UCSD-AML1 (cell line): ENCODE measurements around the gene TSSK6.

Experiments used
- DNase-seq: peaks from one replicate; lab custom pipeline; 2025; ENCODE audit not compliant: unreplicated experiment; lab: John Stamatoyannopoulos, UW

Gene TSSK6

GRCh38 chr19:19507354-19507753, 8.0 kb downstream of the TSSK6 start:
- DNase-seq: no peak

GRCh38 chr19:19506592-19506991, 8.8 kb downstream of the TSSK6 start:
- no peak for DNase-seq

DNA sequence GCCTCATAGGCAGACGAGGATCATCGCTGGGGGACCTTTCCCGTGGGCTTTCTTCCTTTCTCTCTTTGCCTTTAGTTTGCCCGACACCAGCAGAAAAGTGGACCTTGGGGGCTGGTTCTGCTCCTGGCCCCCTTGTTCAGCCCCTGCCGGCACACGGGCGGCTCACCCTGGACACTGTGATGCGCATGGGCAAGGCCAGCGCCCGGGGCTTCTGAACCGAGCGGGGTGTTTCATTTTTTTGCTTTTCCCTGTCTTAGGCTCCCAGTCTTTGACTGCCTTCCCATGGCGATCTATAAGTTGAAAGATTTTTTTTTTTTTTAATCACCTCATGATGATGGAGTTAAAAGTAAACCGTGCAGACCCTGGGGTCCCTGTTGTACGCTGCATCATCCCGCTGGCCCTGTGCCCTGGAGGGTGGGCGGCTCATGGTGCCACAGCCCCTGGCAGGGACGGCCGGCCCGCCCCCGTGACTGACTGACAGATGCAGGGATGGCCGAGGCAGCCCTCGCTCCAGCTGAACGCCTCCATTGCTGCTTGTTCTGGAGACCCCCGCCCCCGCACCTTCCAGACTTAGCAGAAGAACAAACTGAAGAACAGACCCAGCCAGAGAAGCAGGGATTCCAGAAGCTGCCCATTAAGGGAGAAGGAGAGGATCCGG, 9.6 kb downstream of the TSSK6 start:
- DNase-seq: no peak

DNA sequence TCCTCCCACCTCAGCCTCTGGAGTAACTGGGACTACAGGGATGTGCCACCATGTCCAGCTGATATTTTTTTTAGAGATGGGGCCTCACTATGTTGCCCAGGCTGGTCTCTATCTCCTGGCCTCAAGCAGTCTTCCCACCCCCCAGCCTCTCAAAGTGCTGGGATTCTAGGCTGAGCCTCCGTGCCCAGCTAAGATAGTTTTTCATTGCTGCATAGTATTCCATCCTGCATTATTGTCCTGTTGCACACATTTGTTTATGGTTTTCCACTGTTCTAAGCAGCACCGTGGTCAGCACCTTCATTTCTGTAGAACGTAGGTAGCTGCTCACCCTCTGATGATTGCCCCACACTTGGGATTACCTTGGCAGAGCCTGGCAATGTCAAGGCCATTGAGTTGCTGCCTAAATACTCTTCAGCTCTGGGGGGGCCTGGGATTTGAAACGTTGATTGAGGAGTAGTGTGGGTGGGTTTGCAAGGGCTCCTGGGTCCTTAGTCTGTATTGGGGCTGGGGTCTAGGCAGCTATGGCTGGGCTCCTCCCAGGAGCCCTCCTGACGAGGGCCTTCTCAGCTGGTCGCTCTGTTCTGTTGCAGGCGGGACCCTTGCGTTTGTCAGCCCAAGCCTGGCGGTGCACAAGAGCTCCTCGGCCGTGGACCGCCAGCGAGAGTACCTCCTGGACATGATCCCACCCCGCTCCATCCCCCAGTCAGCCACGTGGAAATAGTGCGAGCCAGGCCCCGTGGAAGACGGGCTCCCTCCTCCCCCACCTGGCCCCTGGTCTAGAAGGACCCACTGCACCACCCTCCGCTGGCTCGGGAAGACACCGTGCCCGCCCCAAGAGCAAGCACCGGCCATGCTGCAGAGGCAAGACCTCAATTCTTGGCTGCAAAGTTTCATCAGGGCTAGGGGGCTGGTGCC, 10.3 kb downstream of the TSSK6 start:
- no peak for DNase-seq

DNA sequence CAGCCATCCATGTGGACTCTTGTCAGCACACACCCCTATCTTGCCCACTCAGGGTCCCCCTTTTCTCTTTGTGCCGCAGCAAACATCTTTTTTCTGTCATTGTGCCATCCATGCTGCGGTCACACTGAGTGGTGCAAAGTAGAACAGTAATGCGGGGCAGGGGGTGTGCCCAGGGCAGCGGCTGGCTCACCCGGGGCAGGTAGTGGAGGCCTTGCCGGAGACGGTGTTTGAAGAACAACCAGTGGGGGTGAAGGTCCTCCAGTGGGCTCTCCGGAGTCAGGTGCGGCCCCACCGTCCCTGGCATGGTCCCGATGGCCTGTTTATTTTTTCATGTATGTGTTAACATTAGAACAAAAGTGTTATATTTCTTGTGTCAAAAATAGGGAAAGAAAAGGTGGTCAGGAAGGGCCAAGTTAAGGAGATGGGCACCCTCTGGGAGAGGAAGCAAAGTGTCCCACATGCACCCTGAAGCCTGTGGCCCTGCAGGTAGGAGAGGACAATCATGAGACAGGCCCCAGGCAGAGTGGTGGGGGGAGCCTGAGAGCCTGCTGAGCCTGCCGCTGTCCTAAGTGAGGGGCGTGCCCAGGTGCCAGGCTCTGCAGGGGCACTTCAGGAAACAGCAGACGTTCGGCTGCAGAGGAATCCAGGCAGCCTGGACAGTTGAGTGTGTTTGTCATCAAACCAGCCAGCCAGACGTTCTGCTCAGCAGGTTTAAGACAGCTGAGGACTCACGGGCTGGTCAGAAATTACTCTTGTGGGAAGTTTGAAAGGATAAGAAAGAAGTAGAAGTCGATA, 12.3 kb downstream of the TSSK6 start:
- DNase-seq: no peak

GRCh38 chr19:19502281-19502680, 13.1 kb downstream of the TSSK6 start:
- DNase-seq: no peak

- no peak for DNase-seq
Observed at GRCh38 chr19:19501798-19502197, 13.6 kb downstream of the TSSK6 start.

GRCh38 chr19:19500975-19501644, 14.2 kb downstream of the TSSK6 start:
- no peak for DNase-seq

GRCh38 chr19:19499272-19499995, 15.9 kb downstream of the TSSK6 start:
- DNase-seq: no peak

DNA sequence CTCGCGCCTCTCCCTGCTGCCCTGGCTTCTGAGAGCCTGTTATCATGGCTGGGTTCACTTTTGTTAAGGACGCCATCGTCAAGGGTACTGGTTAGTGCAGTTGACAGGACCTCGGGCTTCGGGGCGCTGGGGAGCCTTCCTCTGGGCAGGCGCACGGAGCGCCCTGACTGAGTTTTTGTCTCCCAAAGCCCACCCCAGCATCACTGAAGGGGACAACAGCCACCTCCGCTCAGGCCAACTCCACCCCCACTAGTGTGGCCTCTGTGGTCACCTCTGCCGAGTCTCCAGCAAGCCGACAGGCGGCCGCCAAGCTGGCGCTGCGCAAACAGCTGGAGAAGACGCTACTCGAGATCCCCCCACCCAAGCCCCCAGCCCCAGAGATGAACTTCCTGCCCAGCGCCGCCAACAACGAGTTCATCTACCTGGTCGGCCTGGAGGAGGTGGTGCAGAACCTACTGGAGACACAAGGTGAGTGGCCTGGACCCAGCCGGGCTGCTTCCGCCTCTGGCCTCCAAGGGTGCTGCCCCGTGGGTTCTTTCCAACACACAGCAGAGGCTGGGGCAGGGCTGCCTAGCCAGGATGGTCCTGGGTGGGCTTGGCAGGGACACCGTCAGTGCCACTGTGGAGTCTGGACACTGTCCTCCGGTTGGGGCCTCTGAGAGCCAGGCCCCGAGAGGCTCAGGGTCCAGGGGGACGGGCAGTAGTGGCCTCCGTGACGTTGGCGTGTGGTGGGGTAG, 16.9 kb downstream of the TSSK6 start:
- no peak for DNase-seq

DNA sequence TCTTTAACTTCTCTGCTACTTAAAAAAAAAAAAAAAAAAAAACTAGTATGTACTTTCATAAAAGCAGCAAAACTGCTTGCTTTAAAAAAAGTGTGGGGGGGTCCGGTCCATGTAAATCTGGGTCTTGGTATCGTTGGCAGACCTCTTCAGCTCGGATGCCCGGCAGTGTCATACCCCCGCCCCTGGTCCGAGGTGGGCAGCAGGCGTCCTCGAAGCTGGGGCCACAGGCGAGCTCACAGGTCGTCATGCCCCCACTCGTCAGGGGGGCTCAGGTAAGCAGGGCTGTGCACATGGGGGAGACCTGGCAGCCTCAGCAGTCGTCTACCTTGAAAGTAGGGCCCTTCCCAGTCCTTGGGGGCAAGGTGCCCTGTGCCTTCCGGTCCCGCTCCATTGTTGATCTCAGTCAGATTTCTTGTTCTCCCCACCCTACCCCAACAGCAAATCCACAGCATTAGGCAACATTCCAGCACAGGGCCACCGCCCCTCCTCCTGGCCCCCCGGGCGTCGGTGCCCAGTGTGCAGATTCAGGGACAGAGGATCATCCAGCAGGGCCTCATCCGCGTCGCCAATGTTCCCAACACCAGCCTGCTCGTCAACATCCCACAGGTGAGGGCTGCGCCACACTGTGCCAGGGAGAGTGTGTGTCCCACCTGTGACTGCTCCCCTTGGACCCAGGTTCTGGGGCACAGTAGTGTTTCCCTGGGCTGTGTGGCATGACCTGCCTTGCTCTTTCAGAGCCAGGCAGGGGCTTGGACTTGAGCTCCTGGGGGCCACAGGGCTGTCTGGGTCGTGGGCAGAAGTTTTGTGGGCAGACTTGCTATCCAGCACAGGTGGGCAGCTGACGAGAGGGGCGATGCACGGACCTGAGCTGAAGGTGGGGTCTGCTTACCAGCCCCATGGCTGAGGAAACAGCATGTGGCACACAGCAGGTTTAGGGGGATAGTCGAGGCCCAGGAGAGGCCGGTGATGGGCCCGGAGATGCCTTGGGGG, 19.4 kb downstream of the TSSK6 start:
- DNase-seq: no peak

DNA sequence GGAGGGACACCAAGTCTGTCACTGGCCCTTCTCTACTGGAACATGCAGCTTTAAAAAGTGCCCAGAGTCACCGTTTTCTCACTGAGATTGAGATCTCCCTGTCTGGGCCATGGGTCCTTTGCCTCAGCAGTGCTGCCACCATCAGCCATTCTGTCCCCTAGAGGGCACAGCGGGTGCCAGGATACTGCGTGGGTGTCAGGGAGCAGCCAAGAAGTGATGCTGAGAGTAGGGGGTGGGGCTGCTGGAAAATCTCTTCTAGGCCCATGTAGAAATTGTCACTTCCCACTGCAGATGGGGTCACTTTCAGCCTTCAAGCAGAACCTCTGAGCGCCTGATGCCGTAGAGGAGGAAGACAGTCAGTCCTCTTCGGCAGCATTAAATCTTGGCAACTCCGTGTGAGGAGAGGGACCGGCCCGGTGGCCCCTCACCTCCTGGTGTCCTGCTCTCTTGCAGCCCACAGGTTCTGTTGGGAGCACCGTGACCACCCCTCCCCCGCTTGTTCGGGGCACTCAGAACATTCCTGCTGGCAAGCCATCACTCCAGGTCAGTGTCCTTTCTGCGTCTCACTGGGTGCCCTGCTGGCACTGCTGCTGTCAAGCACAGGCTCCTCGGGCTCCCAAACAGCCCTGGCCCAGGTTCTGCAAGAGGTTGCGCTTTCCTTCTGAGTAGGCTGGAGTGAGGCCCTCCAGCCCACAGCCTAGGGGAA, 21.4 kb downstream of the TSSK6 start:
- DNase-seq: no peak

- DNase-seq: no peak
Observed at GRCh38 chr19:19492026-19492610, 23.2 kb downstream of the TSSK6 start.

DNA sequence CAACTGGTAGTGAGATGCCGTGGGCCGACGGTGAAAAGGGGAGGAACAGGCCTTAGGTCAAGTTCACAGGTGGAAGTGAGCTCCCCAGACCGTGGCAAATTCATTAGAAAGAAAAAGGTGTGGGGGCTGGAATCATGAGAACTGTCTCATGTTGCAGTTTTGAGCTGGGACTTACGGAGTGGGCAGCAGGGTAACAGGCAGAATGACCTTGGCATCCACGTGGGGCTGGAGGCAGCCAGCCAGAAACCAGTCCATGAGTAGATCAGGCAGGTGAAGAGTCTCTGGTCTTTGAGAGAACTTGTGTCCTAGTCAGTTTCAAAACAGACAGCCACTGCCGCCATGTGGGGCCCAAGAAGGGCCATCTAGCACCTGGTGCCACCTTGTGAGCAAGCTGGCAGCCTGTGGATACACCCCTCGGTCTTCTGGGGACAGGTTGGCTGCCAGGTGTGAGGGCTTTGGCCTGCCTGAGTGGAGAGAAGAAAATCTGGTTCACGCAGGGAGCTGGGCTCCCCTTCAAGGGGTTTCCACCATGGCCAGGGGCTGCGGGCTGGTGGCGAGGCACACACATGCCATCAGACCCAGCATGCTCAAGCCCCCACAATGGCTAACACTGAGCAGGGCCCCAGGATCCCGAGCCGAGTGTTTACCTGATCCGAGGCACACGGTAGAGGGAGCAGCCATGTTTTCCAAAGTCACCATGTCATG, 23.9 kb downstream of the TSSK6 start:
- no peak for DNase-seq

DNA sequence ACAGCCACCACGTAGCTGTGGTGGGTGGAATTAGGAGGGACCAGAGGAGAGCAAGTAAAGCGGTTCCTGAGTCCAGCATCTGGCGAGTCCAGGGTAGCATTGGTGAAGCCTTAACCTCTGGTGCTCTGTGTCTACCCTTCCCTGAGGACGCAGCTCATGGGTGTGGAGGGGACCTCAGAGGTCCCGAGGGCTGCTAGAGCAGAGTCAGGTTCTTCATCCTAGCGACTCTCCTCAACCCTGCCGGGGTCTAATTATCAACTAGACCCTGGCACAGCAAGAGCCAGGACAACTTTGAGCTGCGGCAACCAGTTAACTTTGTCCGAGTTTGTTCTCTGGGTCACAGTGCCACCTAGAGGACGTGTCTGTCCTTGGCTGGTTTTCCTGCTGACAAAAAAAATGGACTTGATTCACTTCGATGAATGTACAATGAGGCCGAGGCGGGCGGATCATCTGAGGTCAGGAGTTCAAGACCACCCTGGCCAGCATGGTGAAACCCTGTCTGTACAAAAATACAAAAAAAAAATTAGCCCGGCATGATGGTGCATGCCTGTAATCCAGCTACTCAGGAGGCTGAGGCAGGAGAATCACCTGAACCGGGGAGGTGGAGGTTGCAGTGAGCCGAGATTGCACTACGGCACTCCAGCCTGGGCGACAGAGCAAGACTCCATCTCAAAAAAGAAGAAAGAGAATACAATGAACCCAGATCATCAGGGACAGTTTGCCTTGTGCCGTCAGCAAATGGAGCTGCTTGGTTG, 25.0 kb downstream of the TSSK6 start:
- DNase-seq: peak; percentile 67

- no peak for DNase-seq
Observed at GRCh38 chr19:19489804-19490204, 25.5 kb downstream of the TSSK6 start.
